RWPE2 (cell line): Measurements from ENCODE around the gene ANKFY1.

Experiments
- ATAC-seq: fragments of 200-7000 bp; cut with Tn5 transposase; 3 replicates; pipeline ENCODE4 v1.9.1; 2021; ENCODE audit warnings: low read depth
- DNase-seq: peaks from one replicate; pipeline ENCODE4 v3.0.0-alpha.2; 2020; ENCODE audit warnings: low spot score
- H3K27ac ChIP-seq: fragments of 450-650 bp; 2 replicates; pipeline ENCODE4 v1.5.1; 2017; ENCODE audit warnings: mild to moderate bottlenecking; ENCODE audit not compliant: poor library complexity, severe bottlenecking
- H3K27me3 ChIP-seq: fragments of 250-450 bp; sonication (Bioruptor Pico); 2 replicates; pipeline ENCODE4 v1.5.1; 2021; ENCODE audit warnings: mild to moderate bottlenecking, moderate library complexity; ENCODE audit not compliant: insufficient read depth, poor library complexity, severe bottlenecking
- H3K36me3 ChIP-seq: fragments of 250-450 bp; sonication (Bioruptor Pico); 2 replicates; pipeline ENCODE4 v1.5.1; 2020; ENCODE audit warnings: low read depth, mild to moderate bottlenecking, moderate library complexity
- H3K4me1 ChIP-seq: fragments of 250-450 bp; sonication (Bioruptor Pico); 2 replicates; pipeline ENCODE4 v1.5.1; 2021; ENCODE audit warnings: mild to moderate bottlenecking, moderate library complexity; ENCODE audit not compliant: insufficient read depth, poor library complexity, severe bottlenecking
- H3K4me3 ChIP-seq: fragments of 250-450 bp; sonication (Bioruptor Pico); 2 replicates; pipeline ENCODE4 v1.5.1; 2021; ENCODE audit warnings: mild to moderate bottlenecking, moderate library complexity; ENCODE audit not compliant: severe bottlenecking
- H3K9me3 ChIP-seq: fragments of 250-450 bp; sonication (Bioruptor Pico); 2 replicates; pipeline ENCODE4 v1.5.1; 2021; ENCODE audit warnings: mild to moderate bottlenecking, moderate library complexity; ENCODE audit not compliant: severe bottlenecking
- CTCF ChIP-seq: fragments of 450-650 bp; IDR thresholded peaks from one replicate; pipeline ENCODE4 v1.5.1; 2017; ENCODE audit warnings: mild to moderate bottlenecking, moderate library complexity; ENCODE audit not compliant: poor library complexity, severe bottlenecking

ANKFY1 gene

GRCh38 chr17:4241535-4241934, 22.2 kb downstream of the ANKFY1 start:
- ATAC-seq = no peak
- no peaks in the 10 kb centered on the region for H3K4me1 ChIP-seq

GRCh38 chr17:4236456-4236855, 27.3 kb downstream of the ANKFY1 start:
- ATAC-seq = no peak

More at GRCh38 chr17:4241535-4241934, 22.2 kb downstream of the ANKFY1 start:
- Histone ChIP-seq H3K36me3 (peaks cover 40% of the 10 kb centered on the region), H3K27me3 (no peaks in the 10 kb centered on the region), H3K9me3 (no peaks in the 10 kb centered on the region), H3K4me3 (no peak overlapping the region), H3K27ac (no peak overlapping the region)
- no peak for DNase-seq
- TF ChIP-seq CTCF = no peak

GRCh38 chr17:4235372-4236279, 28.2 kb downstream of the ANKFY1 start:
- Histone ChIP-seq H3K4me1 (peaks cover 24% of the 10 kb centered on the region), H3K27ac (no peak overlapping the region), H3K4me3 (no peak overlapping the region), H3K9me3 (no peaks in the 10 kb centered on the region), H3K36me3 (peaks cover 71% of the 10 kb centered on the region), H3K27me3 (no peaks in the 10 kb centered on the region)
- DNase-seq (no peak), ATAC-seq (no peak)
- TF ChIP-seq CTCF = no peak

More at GRCh38 chr17:4236456-4236855, 27.3 kb downstream of the ANKFY1 start:
- no peak for TF ChIP-seq CTCF
- Histone ChIP-seq H3K27ac (no peak overlapping the region), H3K36me3 (peaks cover 68% of the 10 kb centered on the region), H3K4me1 (peaks cover 18% of the 10 kb centered on the region), H3K4me3 (no peak overlapping the region), H3K27me3 (no peaks in the 10 kb centered on the region), H3K9me3 (no peaks in the 10 kb centered on the region)
- no peak for DNase-seq

GRCh38 chr17:4234401-4234800, 29.4 kb downstream of the ANKFY1 start:
- H3K27ac ChIP-seq = no peak overlapping the region
- no peak for TF ChIP-seq CTCF
- ATAC-seq = no peak
- DNase-seq = no peak
- H3K36me3 ChIP-seq = peaks cover 66% of the 10 kb centered on the region
- H3K4me1 ChIP-seq = peaks cover 36% of the 10 kb centered on the region
- H3K9me3 ChIP-seq = no peaks in the 10 kb centered on the region
- H3K4me3 ChIP-seq = no peak overlapping the region
- H3K27me3 ChIP-seq = no peaks in the 10 kb centered on the region

GRCh38 chr17:4233668-4234258, 30.0 kb downstream of the ANKFY1 start:
- no peaks in the 10 kb centered on the region for H3K9me3 ChIP-seq
- peaks cover 39% of the 10 kb centered on the region for H3K4me1 ChIP-seq
- H3K36me3 ChIP-seq = peaks cover 65% of the 10 kb centered on the region
- TF ChIP-seq CTCF = no peak
- no peak overlapping the region for H3K4me3 ChIP-seq
- ATAC-seq = no peak
- H3K27me3 ChIP-seq = no peaks in the 10 kb centered on the region
- DNase-seq = no peak
- peak overlapping the region; percentile 71 for H3K27ac ChIP-seq
